ENCODE measurements around the gene SNAI3.

SNAI3 gene

GRCh38 chr16:88721236-88721635 lies 34.9 kb upstream of the SNAI3 start:
- no peak for DNase-seq

- no peak for DNase-seq
These were observed 34.2 kb upstream of the SNAI3 start for GRCh38 chr16:88720396-88720970.

GRCh38 chr16:88719933-88720296 lies 33.6 kb upstream of the SNAI3 start:
- DNase-seq: no peak

GRCh38 chr16:88719267-88719932 lies 33.1 kb upstream of the SNAI3 start:
- no peak for DNase-seq

GRCh38 chr16:88718178-88718577 lies 31.9 kb upstream of the SNAI3 start:
- no peak for DNase-seq

GRCh38 chr16:88716601-88717001 lies 30.3 kb upstream of the SNAI3 start:
- DNase-seq: no peak

- DNase-seq: no peak
These were observed 29.9 kb upstream of the SNAI3 start for GRCh38 chr16:88716201-88716600.

- DNase-seq: no peak
These were observed 29.2 kb upstream of the SNAI3 start for GRCh38 chr16:88715312-88716190.

- no peak for DNase-seq
These were observed 28.4 kb upstream of the SNAI3 start for GRCh38 chr16:88714420-88715302.

GRCh38 chr16:88713568-88714419 lies 27.5 kb upstream of the SNAI3 start:
- DNase-seq: no peak

GRCh38 chr16:88713054-88713453 lies 26.7 kb upstream of the SNAI3 start:
- DNase-seq: no peak

GRCh38 chr16:88712362-88712979 lies 26.2 kb upstream of the SNAI3 start:
- no peak for DNase-seq

GRCh38 chr16:88711750-88712340 lies 25.5 kb upstream of the SNAI3 start:
- DNase-seq: no peak

GRCh38 chr16:88710556-88710955 lies 24.2 kb upstream of the SNAI3 start:
- DNase-seq: no peak

GRCh38 chr16:88706965-88707826 lies 20.9 kb upstream of the SNAI3 start:
- no peak for DNase-seq

- peak; percentile 52 for DNase-seq
These were observed 20.1 kb upstream of the SNAI3 start, which contains the start of the genes CTU2 and RNF166 for GRCh38 chr16:88706229-88706964. Gene CTU2 (plus strand): TSS chr16:88706503. CDS start chr16:88706531, 28 bp downstream. Gene RNF166 (minus strand): TSS chr16:88706408. CDS start chr16:88706325, 83 bp downstream.

- DNase-seq: no peak
These were observed 19.5 kb upstream of the SNAI3 start for GRCh38 chr16:88705801-88706228.

- no peak for DNase-seq
These were observed 18.9 kb upstream of the SNAI3 start for GRCh38 chr16:88705076-88705684.

Data from GOT3 (cell line).